Caco-2 (cell line): Measurements from ENCODE around the gene LYST. TPM values are rescaled to one million over a fixed set of nuclear protein-coding genes. Genes with fewer than 3 reads are reported as not detected.

ENCODE experiments used
- BruUV-seq: library from RNA; stranded (reverse); fragments of 400-500 nt; replicated peaks from 2 replicates; lab custom pipeline; 2021; lab: Mats Ljungman, UMichigan
- CTCF ChIA-PET: fragments of 300-600 bp; sonication (Branson Sonifier 250); formaldehyde crosslinking; loops from one replicate; lab custom pipeline; 2022; ENCODE audit warnings: antibody characterized with exemption; lab: Charles Lee
- POLR2A ChIA-PET: fragments of 300-600 bp; sonication (Branson Sonifier 250); formaldehyde crosslinking; loops from one replicate; lab custom pipeline; 2022; ENCODE audit warnings: antibody characterized with exemption; lab: Charles Lee
- DNase-seq, 2 experiments: peaks; one replicate each; pipeline versions ENCODE4 v3.0.0 to v3.0.0-alpha.2; 2020 to 2022
- H3K27me3 ChIP-seq: replicated peaks from 2 replicates; pipeline ENCODE4 v1.6.0; 2011; ENCODE audit warnings: low read length; ENCODE audit not compliant: control insufficient read depth, insufficient read depth
- H3K36me3 ChIP-seq: 2 replicates; pipeline ENCODE4 v1.5.1; 2011; ENCODE audit warnings: low read length; ENCODE audit not compliant: control insufficient read depth, insufficient read depth
- H3K4me1 ChIP-seq: fragments of 250-450 bp; sonication (Bioruptor Pico); 2 replicates; pipeline ENCODE4 v1.5.1; 2020; ENCODE audit warnings: mild to moderate bottlenecking
- H3K4me3 ChIP-seq: 2 replicates; pipeline ENCODE4 v1.5.1; 2011; ENCODE audit warnings: low read depth, mild to moderate bottlenecking, control low read depth, low read length
- H3K9me3 ChIP-seq: fragments of 250-450 bp; sonication (Bioruptor Pico); 2 replicates; pipeline ENCODE4 v1.5.1; 2020; ENCODE audit warnings: mild to moderate bottlenecking, moderate library complexity
- H3K27ac Mint-ChIP-seq: one replicate; pipeline ENCODE4 v1.8.0; 2022; ENCODE audit warnings: mixed read lengths; ENCODE audit not compliant: unreplicated experiment
- H3K27me3 Mint-ChIP-seq: one replicate; pipeline ENCODE4 v1.8.0; 2022; ENCODE audit warnings: mixed read lengths; ENCODE audit not compliant: insufficient read depth, unreplicated experiment
- H3K36me3 Mint-ChIP-seq: one replicate; pipeline ENCODE4 v1.8.0; 2022; ENCODE audit warnings: mild to moderate bottlenecking, mixed read lengths; ENCODE audit not compliant: insufficient read depth, unreplicated experiment
- H3K4me1 Mint-ChIP-seq: one replicate; pipeline ENCODE4 v1.8.0; 2022; ENCODE audit warnings: low read depth, mixed read lengths; ENCODE audit not compliant: unreplicated experiment
- H3K4me3 Mint-ChIP-seq: one replicate; pipeline ENCODE4 v1.8.0; 2022; ENCODE audit warnings: mild to moderate bottlenecking, moderate library complexity, mixed read lengths; ENCODE audit not compliant: unreplicated experiment
- H3K9me3 Mint-ChIP-seq: one replicate; pipeline ENCODE4 v1.8.0; 2022; ENCODE audit warnings: mixed read lengths; ENCODE audit not compliant: unreplicated experiment
- CTCF ChIP-seq, 2 experiments: fragments of 200-600 bp in 1 of 2; IDR thresholded peaks; 1 replicate in 1 of 2; 2 replicates in 1 of 2; pipeline versions ENCODE4 v1.5.1 to v1.8.0; 2011 to 2022; ENCODE audit warnings: antibody characterized with exemption in 1 of 2, control low read depth in 1 of 2, inconsistent platforms in 1 of 2, low read depth in 1 of 2, low read length in 1 of 2, mild to moderate bottlenecking in 1 of 2, moderate library complexity in 1 of 2; ENCODE audit not compliant: insufficient read depth in 1 of 2, severe bottlenecking in 1 of 2, unreplicated experiment in 1 of 2
- intact Hi-C: fragments of 100-400 bp; cut with micrococcal nuclease; formaldehyde crosslinking; loops from one replicate; pipeline ENCODE4 v1.10.0; 2022; ENCODE audit not compliant: unreplicated experiment
- total RNA-seq: library from RNA; stranded (reverse); gene quantifications from 2 replicates; pipeline ENCODE4 v1.2.3, GENCODE V29; 2022

The LYST gene
- total RNA-seq, 1 experiment from 2014 or later = 5.6 TPM

GRCh38 chr1:235673981-235674380, 192.7 kb downstream of the LYST start:
- no TSS peak for BruUV-seq
- Histone ChIP-seq H3K27me3 (no peaks in the 10 kb centered on the region), H3K9me3 (peaks cover 42% of the 10 kb centered on the region), H3K36me3 (no peaks in the 10 kb centered on the region), H3K4me1 (no peaks in the 10 kb centered on the region), H3K4me3 (no peak overlapping the region)
- intact Hi-C loops = no loop called here
- no peaks in the 10 kb centered on the region for H3K4me1 Mint-ChIP-seq
- ChIA-PET CTCF (no interaction called here), POLR2A (no interaction called here)
- peaks cover 40% of the 10 kb centered on the region for H3K9me3 Mint-ChIP-seq
- TF ChIP-seq CTCF (IDR thresholded peaks at IDR 0.05; ENCODE audit: insufficient read depth in 1 of 2, low read depth in 1 of 2, low read length in 1 of 2, severe bottlenecking in 1 of 2, unreplicated experiment in 1 of 2) = no peak
- no peaks in the 10 kb centered on the region for H3K36me3 Mint-ChIP-seq
- H3K27me3 Mint-ChIP-seq = no peaks in the 10 kb centered on the region
- H3K27ac Mint-ChIP-seq = no peak overlapping the region
- no peak overlapping the region for H3K4me3 Mint-ChIP-seq
- no peak for DNase-seq

- no peak for TF ChIP-seq CTCF (IDR thresholded peaks at IDR 0.05; ENCODE audit: insufficient read depth in 1 of 2, low read depth in 1 of 2, low read length in 1 of 2, severe bottlenecking in 1 of 2, unreplicated experiment in 1 of 2)
- ChIA-PET POLR2A (no interaction called here), CTCF (no interaction called here)
- Mint-ChIP-seq H3K36me3 (no peaks in the 10 kb centered on the region), H3K9me3 (peaks cover 40% of the 10 kb centered on the region), H3K4me1 (no peaks in the 10 kb centered on the region), H3K27me3 (no peaks in the 10 kb centered on the region), H3K27ac (no peak overlapping the region), H3K4me3 (no peak overlapping the region)
- intact Hi-C loops = no loop called here
- Histone ChIP-seq H3K4me1 (no peaks in the 10 kb centered on the region), H3K36me3 (no peaks in the 10 kb centered on the region), H3K4me3 (no peak overlapping the region), H3K27me3 (no peaks in the 10 kb centered on the region), H3K9me3 (peaks cover 41% of the 10 kb centered on the region)
- no peak for DNase-seq
- no TSS peak for BruUV-seq
Observed at GRCh38 chr1:235671992-235672391, 194.7 kb downstream of the LYST start.

GRCh38 chr1:235670157-235670776, 196.4 kb downstream of the LYST start:
- no peaks in the 10 kb centered on the region for H3K36me3 Mint-ChIP-seq
- no peak overlapping the region for H3K4me3 Mint-ChIP-seq
- no peaks in the 10 kb centered on the region for H3K4me1 Mint-ChIP-seq
- H3K27me3 Mint-ChIP-seq = no peaks in the 10 kb centered on the region
- no peak for DNase-seq
- no peak for TF ChIP-seq CTCF (IDR thresholded peaks at IDR 0.05; ENCODE audit: insufficient read depth in 1 of 2, low read depth in 1 of 2, low read length in 1 of 2, severe bottlenecking in 1 of 2, unreplicated experiment in 1 of 2)
- H3K27ac Mint-ChIP-seq = no peak overlapping the region
- POLR2A ChIA-PET = no interaction called here
- intact Hi-C loops = no loop called here
- no TSS peak for BruUV-seq
- H3K36me3 ChIP-seq = no peaks in the 10 kb centered on the region
- H3K4me3 ChIP-seq = no peak overlapping the region
- peaks cover 34% of the 10 kb centered on the region for H3K9me3 ChIP-seq
- CTCF ChIA-PET = no interaction called here
- no peaks in the 10 kb centered on the region for H3K27me3 ChIP-seq
- H3K9me3 Mint-ChIP-seq = peaks cover 40% of the 10 kb centered on the region
- H3K4me1 ChIP-seq = no peaks in the 10 kb centered on the region
